GM12872 (cell line): ENCODE data around the gene TBC1D2.

ENCODE experiments used
- CTCF ChIP-seq: IDR thresholded peaks from 3 replicates; pipeline ENCODE4 v1.5.1; 2011; ENCODE audit warnings: low read depth, mild to moderate bottlenecking, low read length, moderate library complexity; ENCODE audit not compliant: insufficient read depth

TBC1D2 gene

DNA sequence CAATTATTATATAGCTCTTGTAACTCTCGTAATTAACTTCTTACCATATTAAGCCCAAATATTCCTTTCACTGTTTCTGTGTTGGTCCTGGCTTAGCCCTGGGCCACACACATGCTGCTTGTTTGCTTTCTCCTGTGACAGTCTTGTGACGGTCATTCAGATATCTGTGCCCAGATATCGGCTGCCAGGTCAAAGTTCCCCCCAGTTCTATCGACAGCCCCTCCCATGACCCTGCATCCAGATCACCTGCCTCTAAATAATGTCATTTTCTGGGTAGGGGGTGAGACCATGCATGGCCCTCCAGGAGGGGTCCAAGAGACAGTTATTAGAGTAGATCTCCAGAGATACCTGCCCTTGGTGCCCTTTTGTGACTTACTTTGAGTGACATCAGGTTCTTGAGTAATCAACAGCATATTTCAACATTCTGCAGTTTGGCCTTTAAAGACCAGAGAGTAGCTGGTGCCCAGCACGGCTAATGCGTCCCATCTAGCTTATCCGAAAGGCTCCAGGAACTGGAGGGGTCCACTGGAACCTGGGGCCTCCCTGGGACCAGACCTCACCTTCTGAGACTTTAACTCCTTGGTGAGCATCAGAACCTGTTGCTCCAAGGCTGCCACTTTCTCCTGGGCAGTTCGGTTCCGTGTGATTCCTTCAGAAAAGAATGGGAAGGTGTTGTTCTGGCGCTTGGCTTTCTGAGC is 26.9 kb downstream of the TBC1D2 start:
- TF ChIP-seq CTCF, result no peak

DNA sequence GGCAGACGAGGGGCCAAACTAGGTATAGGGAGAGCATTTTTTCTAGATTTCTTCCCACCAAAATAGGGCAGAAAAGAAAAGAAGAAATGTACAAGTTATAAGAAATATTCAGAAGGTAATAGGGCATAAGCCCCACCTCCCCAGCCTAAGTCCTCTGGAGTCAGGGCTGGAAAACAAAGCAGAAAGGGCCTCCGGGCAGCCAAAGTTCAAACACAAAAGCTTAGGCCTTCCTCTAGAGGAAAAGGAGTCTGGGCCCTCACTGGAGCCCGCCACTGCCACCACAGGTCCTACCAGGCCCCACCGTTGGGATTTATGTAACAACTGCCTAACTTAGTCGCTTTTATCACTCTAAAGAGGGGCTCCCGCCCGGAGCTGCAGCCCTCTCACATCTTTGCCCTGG is 27.6 kb downstream of the TBC1D2 start:
- no peak for TF ChIP-seq CTCF

- no peak for TF ChIP-seq CTCF
Measured at GRCh38 chr9:98226957-98227356, 28.5 kb downstream of the TBC1D2 start.

- no peak for TF ChIP-seq CTCF
Measured at GRCh38 chr9:98226516-98226915, 28.9 kb downstream of the TBC1D2 start.

DNA sequence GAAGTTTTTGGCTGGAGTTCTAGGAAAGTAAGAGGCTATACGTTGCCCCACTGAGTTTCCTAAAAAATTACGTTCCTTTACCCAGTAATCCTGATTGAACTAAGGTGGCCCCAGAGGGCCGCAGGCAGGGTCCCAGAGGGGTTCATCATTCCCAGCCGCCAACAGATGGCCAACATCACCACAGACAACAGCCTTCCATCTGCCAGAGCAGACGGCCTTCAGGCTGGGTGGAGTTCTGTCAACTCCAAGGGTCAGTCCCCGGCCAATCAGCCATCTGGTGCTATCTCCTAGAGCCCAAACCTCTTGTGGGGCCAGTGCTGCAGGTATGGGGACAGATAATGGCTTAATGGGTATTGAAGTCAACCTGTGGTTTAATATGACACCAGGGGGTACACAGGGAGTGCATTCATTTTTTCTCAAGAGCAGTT is 30.4 kb downstream of the TBC1D2 start:
- TF ChIP-seq CTCF, result no peak

DNA sequence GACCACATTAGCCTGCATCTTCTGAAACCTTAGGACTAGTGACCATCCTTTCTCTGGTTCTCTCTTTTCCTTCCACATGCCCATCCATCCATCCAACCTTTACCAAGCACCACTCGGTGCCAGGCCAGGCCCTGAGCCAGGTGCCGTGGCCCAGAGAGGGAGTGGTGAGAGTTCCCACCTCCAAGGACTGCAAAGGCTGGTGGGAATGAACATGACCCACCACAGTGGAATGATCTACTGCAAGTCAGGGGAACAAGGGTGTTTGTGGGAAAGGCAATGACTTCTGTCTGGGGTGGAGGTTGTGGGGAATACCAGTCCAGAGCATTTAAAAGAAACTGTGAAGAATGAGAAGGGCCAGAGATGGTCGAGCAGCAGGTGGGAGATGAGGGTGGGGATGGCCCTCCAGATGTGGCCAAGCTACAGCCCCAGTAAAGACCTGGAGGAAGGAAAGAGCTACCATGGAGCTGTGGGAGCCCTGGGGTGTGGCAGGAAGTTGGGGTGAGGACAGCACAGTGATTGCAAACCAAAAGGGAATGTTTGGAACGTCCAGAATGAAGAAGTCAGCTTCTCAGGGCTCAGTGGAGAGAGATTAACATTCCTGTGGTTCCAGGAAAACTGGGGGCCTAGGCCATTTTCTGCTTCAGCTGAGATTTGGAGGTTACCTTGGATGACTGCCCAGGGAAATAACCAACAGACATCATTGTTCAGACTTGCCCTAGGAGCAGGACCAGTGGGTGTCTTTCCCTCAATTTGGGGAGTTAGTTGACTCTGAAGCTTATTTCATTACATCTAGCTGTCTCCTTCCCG is 32.4 kb downstream of the TBC1D2 start:
- TF ChIP-seq CTCF, result no peak

GRCh38 chr9:98220911-98221310 is 34.5 kb downstream of the TBC1D2 start:
- TF ChIP-seq CTCF, result no peak
